H9 (cell line): Measurements from ENCODE around the gene HYI. TPM values are rescaled to one million over a fixed set of nuclear protein-coding genes. Genes with fewer than 3 reads are reported as not detected.

Experiments
- DNase-seq: peaks from one replicate; pipeline ENCODE4 v3.0.0-alpha.2; 2017
- H2AFZ ChIP-seq: one replicate; pipeline ENCODE4 v1.6.1; 2013; ENCODE audit warnings: mild to moderate bottlenecking, low read length, control low read depth, moderate library complexity
- H2AK5ac ChIP-seq: 2 replicates; pipeline ENCODE4 v1.6.1; 2013; ENCODE audit warnings: low read length, control low read depth, mixed read lengths; ENCODE audit not compliant: insufficient read length
- H2BK120ac ChIP-seq: one replicate; pipeline ENCODE4 v1.6.1; 2013; ENCODE audit warnings: low read depth, mild to moderate bottlenecking, low read length, control low read depth, inconsistent platforms; ENCODE audit not compliant: poor library complexity, severe bottlenecking
- H2BK12ac ChIP-seq: 2 replicates; pipeline ENCODE4 v1.6.1; 2013; ENCODE audit warnings: low read length, control low read depth, mixed read lengths, low read depth; ENCODE audit not compliant: insufficient read length
- H2BK15ac ChIP-seq: 2 replicates; pipeline ENCODE4 v1.6.1; 2013; ENCODE audit warnings: low read depth, low read length, control low read depth
- H2BK20ac ChIP-seq: one replicate; pipeline ENCODE4 v1.6.1; 2013; ENCODE audit warnings: low read depth, mild to moderate bottlenecking, low read length, control low read depth, inconsistent platforms; ENCODE audit not compliant: poor library complexity, severe bottlenecking
- H2BK5ac ChIP-seq: 2 replicates; pipeline ENCODE4 v1.6.1; 2013; ENCODE audit warnings: low read length, control low read depth, mixed read lengths; ENCODE audit not compliant: insufficient read length
- H3K14ac ChIP-seq: 2 replicates; pipeline ENCODE4 v1.6.1; 2013; ENCODE audit warnings: low read length, control low read depth; ENCODE audit not compliant: insufficient read depth
- H3K18ac ChIP-seq: 2 replicates; pipeline ENCODE4 v1.6.1; 2013; ENCODE audit warnings: low read depth, mild to moderate bottlenecking, mixed read lengths, low read length, control low read depth; ENCODE audit not compliant: insufficient read length
- H3K23ac ChIP-seq: 2 replicates; pipeline ENCODE4 v1.6.1; 2013; ENCODE audit warnings: low read length, control low read depth, mixed read lengths, low read depth; ENCODE audit not compliant: insufficient read length
- H3K23me2 ChIP-seq: 2 replicates; pipeline ENCODE4 v1.6.1; 2013; ENCODE audit warnings: low read depth, mild to moderate bottlenecking, mixed read lengths, low read length, control low read depth; ENCODE audit not compliant: insufficient read length, poor library complexity, severe bottlenecking
- H3K27ac ChIP-seq: 2 replicates; pipeline ENCODE4 v1.5.1; 2013; ENCODE audit warnings: low read length, control low read depth, mixed read lengths, low read depth; ENCODE audit not compliant: insufficient read length
- H3K27me3 ChIP-seq: 2 replicates; pipeline ENCODE4 v1.6.1; 2013; ENCODE audit warnings: low read length, control low read depth, inconsistent platforms; ENCODE audit not compliant: insufficient read depth
- H3K4ac ChIP-seq: 2 replicates; pipeline ENCODE4 v1.6.1; 2013; ENCODE audit warnings: low read depth, mild to moderate bottlenecking, control low read depth, inconsistent platforms, low read length, moderate library complexity
- H3K4me1 ChIP-seq: 2 replicates; pipeline ENCODE4 v1.6.1; 2013; ENCODE audit warnings: low read length, control low read depth, inconsistent platforms; ENCODE audit not compliant: insufficient read depth
- H3K4me2 ChIP-seq: 2 replicates; pipeline ENCODE4 v1.6.1; 2013; ENCODE audit warnings: low read length, control low read depth, mixed read lengths; ENCODE audit not compliant: insufficient read length, insufficient read depth
- H3K56ac ChIP-seq: 2 replicates; pipeline ENCODE4 v1.6.1; 2013; ENCODE audit warnings: low read depth, mild to moderate bottlenecking, mixed read lengths, low read length, control low read depth; ENCODE audit not compliant: insufficient read length
- H3K79me1 ChIP-seq: 2 replicates; pipeline ENCODE4 v1.6.1; 2013; ENCODE audit warnings: low read depth, mild to moderate bottlenecking, moderate library complexity, low read length, control low read depth, inconsistent platforms; ENCODE audit not compliant: insufficient read depth, poor library complexity, severe bottlenecking
- H3K79me2 ChIP-seq: 2 replicates; pipeline ENCODE4 v1.6.1; 2013; ENCODE audit warnings: low read length, control low read depth, inconsistent platforms; ENCODE audit not compliant: insufficient read depth
- H3K9ac ChIP-seq: 2 replicates; pipeline ENCODE4 v1.6.1; 2013; ENCODE audit warnings: low read length, control low read depth, mixed read lengths; ENCODE audit not compliant: insufficient read length; ENCODE audit errors: extremely low read depth
- H3K9me3 ChIP-seq: one replicate; pipeline ENCODE4 v1.6.1; 2013; ENCODE audit warnings: low read depth, low read length, inconsistent platforms; ENCODE audit not compliant: control insufficient read depth
- H3T11ph ChIP-seq: one replicate; pipeline ENCODE4 v1.6.1; 2013; ENCODE audit warnings: mild to moderate bottlenecking, low read length, control low read depth, inconsistent platforms
- H4K20me1 ChIP-seq: one replicate; pipeline ENCODE4 v1.6.1; 2013; ENCODE audit not compliant: control insufficient read depth, insufficient read length, insufficient read depth
- H4K5ac ChIP-seq: 2 replicates; pipeline ENCODE4 v1.6.1; 2013; ENCODE audit warnings: low read depth, mild to moderate bottlenecking, mixed read lengths, low read length, control low read depth; ENCODE audit not compliant: insufficient read length
- H4K8ac ChIP-seq: replicated peaks from 2 replicates; pipeline ENCODE4 v1.6.1; 2013; ENCODE audit warnings: low read length, control low read depth, mixed read lengths, low read depth; ENCODE audit not compliant: insufficient read length
- H4K91ac ChIP-seq: 2 replicates; pipeline ENCODE4 v1.6.1; 2013; ENCODE audit warnings: low read depth, mild to moderate bottlenecking, moderate library complexity, mixed read lengths, low read length, control low read depth; ENCODE audit not compliant: insufficient read length
- H3K27ac Mint-ChIP-seq, 3 experiments: 2 replicates in 2 of 3; 3 replicates in 1 of 3; pipeline ENCODE4 v1.8.0; 2020 to 2021; ENCODE audit warnings: mixed read lengths in 3 of 3, mild to moderate bottlenecking in 1 of 3, moderate library complexity in 1 of 3
- H3K27me3 Mint-ChIP-seq: 2 replicates; pipeline ENCODE4 v1.8.0; 2021; ENCODE audit warnings: low read depth, mild to moderate bottlenecking, moderate library complexity, mixed read lengths
- H3K36me3 Mint-ChIP-seq, 3 experiments: 2 replicates in 2 of 3; 3 replicates in 1 of 3; pipeline ENCODE4 v1.8.0; 2020 to 2021; ENCODE audit warnings: low read depth in 3 of 3, mixed read lengths in 3 of 3; ENCODE audit not compliant: insufficient read depth in 1 of 3
- H3K4me1 Mint-ChIP-seq, 2 experiments: 2 replicates each; pipeline ENCODE4 v1.8.0; 2020; ENCODE audit warnings: mixed read lengths in 2 of 2
- H3K4me3 Mint-ChIP-seq, 2 experiments: 2 replicates in 1 of 2; 3 replicates in 1 of 2; pipeline ENCODE4 v1.8.0; 2020 to 2021; ENCODE audit warnings: mild to moderate bottlenecking in 2 of 2, mixed read lengths in 2 of 2, moderate library complexity in 1 of 2
- H3K9me3 Mint-ChIP-seq, 2 experiments: 2 replicates in 1 of 2; 3 replicates in 1 of 2; pipeline ENCODE4 v1.8.0; 2020; ENCODE audit warnings: mild to moderate bottlenecking in 2 of 2, mixed read lengths in 2 of 2, moderate library complexity in 1 of 2
- CTCF ChIP-seq: fragments of 200-600 bp; sonication (generic); conservative IDR thresholded peaks from 3 replicates; pipeline ENCODE4 v1.8.0; 2021; ENCODE audit warnings: antibody characterized with exemption, mild to moderate bottlenecking
- WGBS: extraction: QIAGEN DNeasy Blood & Tissue Kit; methylation state at CpG from one replicate; pipeline ENCODE4 v1.1.7; 2013; ENCODE audit warnings: missing lambda C conversion rate, low lambda C conversion rate, mixed read lengths; ENCODE audit not compliant: insufficient read length; ENCODE audit errors: extremely low coverage; 5-methylcytosine and 5-hydroxymethylcytosine counted together
- total RNA-seq: library from RNA; stranded (reverse); gene quantifications from 2 replicates; pipeline ENCODE4 v1.2.1, GENCODE V29; 2021

The HYI gene
- total RNA-seq, 1 experiment from 2014 or later = 16.1 TPM

- H3K4me2 ChIP-seq = no peak overlapping the region
- H3K4me1 Mint-ChIP-seq = no peaks in the 10 kb centered on the region
- H2AFZ ChIP-seq = no peak overlapping the region
- H3K4ac ChIP-seq = no peak overlapping the region
- H3K23ac ChIP-seq = no peak overlapping the region
- no peaks in the 10 kb centered on the region for H3K79me2 ChIP-seq
- no peaks in the 10 kb centered on the region for H3K4me1 ChIP-seq
- no peak overlapping the region for H2BK12ac ChIP-seq
- H3K9me3 ChIP-seq = no peaks in the 10 kb centered on the region
- no peak overlapping the region for H3K56ac ChIP-seq
- no peaks in the 10 kb centered on the region; a peak in 1 of 7 replicates for H3K36me3 Mint-ChIP-seq
- peaks cover 4 to 8% of the 10 kb centered on the region in 2 experiments; a peak in 4 of 5 replicates for H3K9me3 Mint-ChIP-seq
- no peaks in the 10 kb centered on the region for H3K23me2 ChIP-seq
- no peak overlapping the region for H3K4me3 Mint-ChIP-seq
- H2BK20ac ChIP-seq = no peak overlapping the region
- no peak overlapping the region for H3K14ac ChIP-seq
- WGBS = no CpG with 5 or more reads among the region's 1 CpG
- no peak overlapping the region for H3K27ac ChIP-seq
- H3K79me1 ChIP-seq = no peaks in the 10 kb centered on the region
- H3K27me3 Mint-ChIP-seq = no peaks in the 10 kb centered on the region; the same call in none of the 2 replicates
- no peak overlapping the region for H3K27ac Mint-ChIP-seq
- no peak for DNase-seq
- TF ChIP-seq CTCF = no peak
- no peak overlapping the region for H4K91ac ChIP-seq
- H4K8ac ChIP-seq = no peak overlapping the region
- no peak overlapping the region for H2BK120ac ChIP-seq
- no peak overlapping the region for H3K9ac ChIP-seq
- no peaks in the 10 kb centered on the region for H3K27me3 ChIP-seq
- H4K5ac ChIP-seq = no peak overlapping the region
- H2BK5ac ChIP-seq = no peak overlapping the region
- H2AK5ac ChIP-seq = no peak overlapping the region
- H3K18ac ChIP-seq = no peak overlapping the region
- no peaks in the 10 kb centered on the region for H4K20me1 ChIP-seq
- H3T11ph ChIP-seq = no peak overlapping the region
- no peak overlapping the region for H2BK15ac ChIP-seq
These were observed 28.5 kb upstream of the HYI start for GRCh38 chr1:43482215-43482614.
